ENCODE measurements around the gene NDOR1.
A peak's percentile ranks its signal among the peaks of the same experiment; 100 is the strongest.
"Not testable (repeated sequence)": the region's sequence is repeated elsewhere in the genome, so short reads cannot be mapped to it uniquely, and the experiment has no call there.

The NDOR1 gene

DNA sequence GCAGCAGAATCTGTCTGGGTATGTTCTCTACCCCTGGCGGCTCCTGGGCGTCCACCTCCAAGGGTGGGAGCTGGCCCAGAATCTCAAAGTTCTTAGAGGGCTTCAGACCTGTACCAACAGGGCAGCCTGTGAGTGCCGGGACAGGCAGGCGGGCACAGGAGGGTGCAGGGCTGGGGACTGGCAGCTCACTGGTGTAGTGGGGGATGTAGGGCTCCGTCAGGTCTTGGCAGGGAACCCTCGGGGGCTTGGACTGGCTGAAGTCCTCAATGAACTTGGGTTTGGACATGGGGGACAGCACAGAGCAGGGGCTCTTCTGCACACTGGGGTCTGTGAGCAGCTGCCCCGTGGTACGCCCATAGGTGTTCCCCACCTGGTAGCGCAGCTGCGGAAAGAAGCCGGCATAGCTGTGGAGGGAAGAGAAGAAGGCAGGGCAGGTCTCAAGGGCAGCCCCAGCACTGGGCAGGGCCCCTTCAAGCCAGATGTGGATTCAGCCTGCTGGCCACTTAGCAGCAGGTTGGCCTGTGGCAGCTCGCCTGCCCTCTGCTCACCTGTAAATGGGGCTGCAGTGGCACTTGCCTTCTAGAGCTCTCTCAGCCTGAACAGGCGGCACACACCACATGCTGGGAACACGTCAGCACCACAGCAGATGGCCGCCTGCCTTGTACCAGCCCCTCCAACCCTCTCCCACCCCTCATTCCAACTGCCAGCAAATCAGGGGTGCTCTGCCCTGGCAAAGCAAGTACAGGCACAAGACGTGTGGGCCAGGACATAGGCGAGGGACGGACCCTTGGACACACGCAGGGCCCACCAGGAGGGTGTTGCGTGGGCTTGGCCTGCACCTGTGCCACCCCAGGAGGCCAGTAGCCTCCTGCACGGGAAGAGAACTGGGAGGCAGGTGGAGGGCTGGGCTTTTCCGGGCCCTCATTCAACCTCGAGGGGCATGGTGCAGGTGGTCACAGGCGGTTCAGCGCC is 40.2 kb downstream of the NDOR1 start:
- DNase-seq = no peak

- no peak for DNase-seq
Observed at GRCh38 chr9:137247135-137247915, 41.8 kb downstream of the NDOR1 start.

DNA sequence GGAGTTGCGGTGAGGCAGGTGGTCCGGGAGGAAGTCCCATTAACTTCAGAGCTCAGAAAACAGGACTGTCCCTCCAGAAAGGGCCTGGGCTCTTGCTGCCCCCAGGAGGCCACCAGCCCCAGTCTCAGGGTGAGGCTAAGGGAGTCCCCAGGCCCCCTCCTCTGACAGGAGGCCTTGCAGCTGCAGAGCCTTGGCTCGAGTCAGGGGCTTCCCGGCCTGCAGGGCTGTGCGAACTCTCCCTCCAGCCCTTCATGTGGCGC is 42.3 kb downstream of the NDOR1 start:
- DNase-seq = no peak

- DNase-seq = no peak
Observed at GRCh38 chr9:137250329-137251193, 45.1 kb downstream of the NDOR1 start.

DNA sequence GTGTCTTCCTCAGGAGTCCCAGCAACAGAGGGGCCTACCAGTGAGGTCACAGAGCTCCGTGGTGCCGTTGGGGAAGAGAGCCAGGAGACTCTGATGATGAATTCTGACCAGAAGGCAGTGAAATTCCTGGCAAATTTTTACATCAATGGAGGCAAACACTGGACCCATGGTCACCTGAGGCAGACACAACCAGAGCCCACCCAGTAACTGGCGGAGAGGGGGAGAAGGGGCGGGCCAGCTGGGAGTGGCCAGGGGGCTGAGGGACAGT is 45.6 kb downstream of the NDOR1 start, which contains the start of gene STPG3:
Gene STPG3, plus strand, starts transcription at position 93 of the 268 bp plus-strand sequence. Its CDS starts 1 bp downstream, at position 94.
- no peak for DNase-seq

GRCh38 chr9:137251490-137252268 is 46.2 kb downstream of the NDOR1 start:
- DNase-seq = no peak

DNA sequence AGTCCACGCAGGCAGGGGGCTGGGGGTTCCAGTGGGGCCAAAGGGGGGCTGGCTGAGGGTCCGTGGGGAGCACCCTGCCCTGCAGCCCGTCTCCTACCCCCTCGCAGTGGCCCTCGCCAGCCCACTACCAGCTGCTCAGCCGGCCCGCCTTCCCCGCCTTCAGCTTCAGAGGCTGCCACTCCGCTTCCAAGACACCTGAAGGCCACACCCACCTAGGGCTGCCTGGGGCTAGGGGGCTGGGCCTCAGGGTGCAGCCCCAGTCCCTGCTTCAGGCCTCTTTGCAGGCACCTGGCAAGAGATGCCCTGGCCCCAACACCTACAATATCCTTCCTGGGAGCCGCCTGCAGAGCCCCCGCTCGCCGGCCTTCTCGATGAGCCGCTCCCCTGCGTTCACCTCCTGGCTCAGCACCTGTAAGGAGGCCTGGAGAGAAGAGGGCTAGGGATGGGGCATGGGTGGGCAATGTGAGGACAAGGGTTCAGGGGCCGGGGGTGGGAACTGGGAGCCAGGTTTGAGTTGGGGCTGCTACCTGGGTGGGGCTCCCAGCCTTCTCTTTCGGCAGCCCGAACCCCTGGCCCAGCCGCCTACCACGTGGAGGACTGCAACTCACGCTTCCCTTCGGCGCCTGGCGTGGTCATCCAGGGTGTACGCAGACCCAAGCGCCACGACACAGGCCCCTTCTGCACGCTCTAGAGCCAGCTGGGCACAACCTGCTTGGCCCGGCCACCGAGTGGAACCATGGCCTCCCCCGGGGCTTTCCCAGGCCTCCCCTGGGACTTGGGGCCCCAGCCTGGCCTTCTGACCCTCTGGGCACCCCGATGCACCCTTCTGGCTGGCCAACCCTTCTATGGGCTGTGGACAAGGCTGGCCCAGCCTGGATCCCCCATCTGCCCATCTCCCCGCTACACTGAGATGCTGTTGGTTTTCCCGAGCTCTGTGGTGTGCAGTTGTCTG is 47.3 kb downstream of the NDOR1 start:
- no peak for DNase-seq

DNA sequence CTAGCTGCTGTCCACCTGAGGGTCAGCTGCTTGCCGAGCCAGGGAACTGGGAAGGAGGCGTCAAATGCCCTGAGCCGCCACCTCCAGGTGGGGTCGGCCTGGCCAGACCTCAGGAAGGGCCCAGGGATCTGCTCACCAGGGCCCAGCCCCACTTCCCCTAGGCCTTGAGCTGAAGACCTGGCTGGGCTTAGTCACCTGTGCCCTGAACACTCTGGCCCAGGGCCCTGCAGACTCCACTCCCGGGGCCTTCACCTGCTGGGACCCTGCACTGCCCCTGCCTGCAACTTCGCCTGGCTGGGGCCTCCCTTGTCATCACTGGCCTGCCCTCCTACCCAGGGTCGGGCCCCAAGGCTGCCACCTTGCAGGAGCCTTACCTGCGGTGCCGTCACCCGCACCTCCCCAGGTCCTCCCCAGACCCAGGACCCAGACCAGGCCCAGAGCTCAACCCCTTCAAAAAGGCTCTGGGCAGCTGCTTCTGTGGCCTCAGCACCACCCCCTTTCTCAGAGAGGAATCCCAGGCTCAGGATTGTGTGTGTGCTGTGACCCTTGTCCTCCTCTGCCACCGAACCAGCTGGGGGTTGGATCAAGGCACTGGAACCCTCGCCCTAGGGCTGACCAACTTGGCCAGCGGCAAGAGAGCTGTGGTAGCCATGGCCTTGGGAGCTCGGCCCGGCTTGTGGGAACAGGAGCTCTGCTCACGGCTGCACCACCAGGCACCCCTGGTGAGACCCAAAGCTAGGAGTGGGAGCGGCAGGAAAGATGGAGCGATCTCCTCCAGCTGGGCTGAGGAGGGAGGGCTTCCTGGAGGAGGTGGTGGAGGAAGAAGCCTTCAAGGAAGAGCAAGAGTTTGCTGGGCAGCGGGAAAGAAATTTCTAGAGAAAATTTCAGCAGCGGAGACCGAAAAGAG is 48.5 kb downstream of the NDOR1 start:
- DNase-seq = no peak

GRCh38 chr9:137254624-137255447 is 49.3 kb downstream of the NDOR1 start, which contains the start of gene NELFB:
Gene NELFB, plus strand, starts transcription at chr9:137255327.
- peak; percentile 62 for DNase-seq

GRCh38 chr9:137255448-137256114 is 50.1 kb downstream of the NDOR1 start:
- DNase-seq = no peak

GRCh38 chr9:137256362-137256761 is 50.9 kb downstream of the NDOR1 start:
- no peak for DNase-seq

GRCh38 chr9:137256856-137257255 is 51.4 kb downstream of the NDOR1 start:
- no peak for DNase-seq

GRCh38 chr9:137262173-137262908 is 56.8 kb downstream of the NDOR1 start:
- DNase-seq = not testable (repeated sequence)

DNA sequence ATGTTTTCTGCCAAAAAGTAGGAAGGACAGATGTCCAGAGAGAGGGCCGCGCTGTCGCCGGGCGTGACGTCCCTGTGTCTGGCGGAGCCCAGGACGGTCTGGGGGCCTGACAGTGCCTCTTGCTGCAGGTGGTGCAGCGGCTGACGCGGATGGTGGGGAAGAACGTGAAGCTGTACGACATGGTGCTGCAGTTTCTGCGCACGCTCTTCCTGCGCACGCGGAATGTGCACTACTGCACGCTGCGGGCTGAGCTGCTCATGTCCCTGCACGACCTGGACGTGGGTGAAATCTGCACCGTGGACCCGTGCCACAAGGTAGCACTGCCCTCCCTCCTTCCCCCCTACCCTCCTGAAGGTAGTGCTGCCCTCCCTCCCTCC is 57.4 kb downstream of the NDOR1 start:
- no peak for DNase-seq

DNA sequence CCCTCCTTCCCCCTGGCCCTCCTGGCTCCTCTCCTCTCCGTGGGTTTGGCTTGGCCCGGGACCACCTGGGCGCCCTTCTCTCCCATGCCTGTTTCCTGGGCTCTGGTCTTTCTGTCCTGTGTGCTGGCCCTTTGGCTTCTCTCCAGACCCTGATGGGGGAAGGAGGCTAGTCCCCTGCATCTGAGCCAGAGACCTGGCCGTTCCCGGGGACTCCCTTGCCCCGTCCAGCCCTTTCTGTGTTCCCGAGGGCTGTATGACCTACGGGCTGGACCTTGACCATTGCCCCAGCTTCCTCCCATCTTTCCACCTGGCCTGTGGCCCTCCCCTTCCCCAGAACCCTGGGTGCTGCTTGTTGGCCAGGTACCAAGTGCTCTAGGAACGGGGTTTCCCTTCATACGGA is 58.0 kb downstream of the NDOR1 start:
- DNase-seq = no peak

DNA sequence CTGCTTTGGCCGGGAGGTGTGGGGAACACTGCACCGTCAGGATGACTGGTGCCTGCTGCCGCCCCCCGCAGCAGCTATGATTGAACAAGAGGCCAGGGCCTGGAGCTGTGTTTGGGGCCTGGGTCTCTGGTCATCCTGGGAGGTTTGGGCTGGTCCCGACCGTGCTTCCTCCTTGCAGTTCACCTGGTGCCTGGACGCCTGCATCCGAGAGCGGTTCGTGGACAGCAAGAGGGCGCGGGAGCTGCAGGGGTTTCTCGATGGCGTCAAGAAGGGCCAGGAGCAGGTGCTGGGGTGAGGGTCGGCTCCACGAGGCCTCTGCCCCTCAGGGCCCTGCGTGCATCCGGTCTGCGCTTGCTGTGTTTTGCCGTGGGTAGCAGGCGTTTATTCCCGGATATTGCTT is 58.6 kb downstream of the NDOR1 start:
- no peak for DNase-seq

GRCh38 chr9:137265496-137266161 is 60.1 kb downstream of the NDOR1 start:
- no peak for DNase-seq
